GM12865 (cell line): Measurements from ENCODE around the gene PRODH.
"Not testable (repeated sequence)": the region's sequence is repeated elsewhere in the genome, so short reads cannot be mapped to it uniquely, and the experiment has no call there.

Experiments
- DNase-seq: peaks from one replicate; pipeline ENCODE4 v3.0.0; 2010; ENCODE audit warnings: low read depth
- H3K4me3 ChIP-seq: 2 replicates; pipeline ENCODE4 v1.5.1; 2011; ENCODE audit warnings: mild to moderate bottlenecking, low read depth, low read length, control low read depth
- CTCF ChIP-seq: IDR thresholded peaks from 2 replicates; pipeline ENCODE4 v1.5.1; 2011; ENCODE audit warnings: low read length, control low read depth, low read depth, inconsistent platforms; ENCODE audit not compliant: insufficient read depth; ENCODE audit errors: missing control alignments

Gene PRODH

GRCh38 chr22:18965526-18966421, 29.7 kb upstream of the PRODH start:
- H3K4me3 ChIP-seq: no peak overlapping the region
- TF ChIP-seq CTCF: no peak
- DNase-seq: no peak

- DNase-seq, H3K4me3 ChIP-seq: not testable (repeated sequence)
These were observed 28.6 kb upstream of the PRODH start for GRCh38 chr22:18964501-18965265.

- DNase-seq, H3K4me3 ChIP-seq: not testable (repeated sequence)
These were observed 28.0 kb upstream of the PRODH start for GRCh38 chr22:18964051-18964450.

- TF ChIP-seq CTCF: no peak
- DNase-seq: no peak
- no peak overlapping the region for H3K4me3 ChIP-seq
These were observed 26.2 kb upstream of the PRODH start for GRCh38 chr22:18962308-18962635.

GRCh38 chr22:18961632-18962307, 25.7 kb upstream of the PRODH start:
- DNase-seq, H3K4me3 ChIP-seq: not testable (repeated sequence)

GRCh38 chr22:18961201-18961600, 25.1 kb upstream of the PRODH start:
- H3K4me3 ChIP-seq, DNase-seq: not testable (repeated sequence)

- not testable (repeated sequence) for H3K4me3 ChIP-seq, DNase-seq
These were observed 24.2 kb upstream of the PRODH start for GRCh38 chr22:18960166-18960820.

GRCh38 chr22:18959741-18960140, 23.6 kb upstream of the PRODH start:
- DNase-seq, H3K4me3 ChIP-seq: not testable (repeated sequence)

- not testable (repeated sequence) for DNase-seq
These were observed 23.2 kb upstream of the PRODH start for GRCh38 chr22:18959266-18959665.

GRCh38 chr22:18958738-18959137, 22.6 kb upstream of the PRODH start:
- DNase-seq, H3K4me3 ChIP-seq: not testable (repeated sequence)

More at GRCh38 chr22:18959266-18959665, 23.2 kb upstream of the PRODH start:
- not testable (repeated sequence) for H3K4me3 ChIP-seq

GRCh38 chr22:18958321-18958705, 22.2 kb upstream of the PRODH start:
- H3K4me3 ChIP-seq, DNase-seq: not testable (repeated sequence)

GRCh38 chr22:18957621-18958320, 21.7 kb upstream of the PRODH start:
- DNase-seq, H3K4me3 ChIP-seq: not testable (repeated sequence)

GRCh38 chr22:18956956-18957355, 20.9 kb upstream of the PRODH start:
- not testable (repeated sequence) for DNase-seq, H3K4me3 ChIP-seq

- DNase-seq, H3K4me3 ChIP-seq: not testable (repeated sequence)
These were observed 20.2 kb upstream of the PRODH start for GRCh38 chr22:18956121-18956895.
